A549 (cell line): ENCODE data around the gene MYO15B. TPM values are rescaled to one million over a fixed set of nuclear protein-coding genes. Genes with fewer than 3 reads are reported as not detected.

Source experiments
- ATAC-seq, 2 experiments: fragments of 200-7000 bp in 1 of 2; fragments of >200 bp in 1 of 2; cut with Nextera tagmentation in 1 of 2; cut with Tn5 transposase in 1 of 2; 3 replicates each; pipeline versions ENCODE4 v1.8.0 to v1.9.1; 2018 to 2020; ENCODE audit warnings: mild to moderate bottlenecking in 1 of 2, moderate library complexity in 1 of 2
- CTCF ChIA-PET: fragments of 300-600 bp; sonication (Branson Sonifier 250); formaldehyde crosslinking; extraction: SDS; loops from one replicate; lab custom pipeline; 2021; ENCODE audit warnings: antibody characterized with exemption, inconsistent platforms; lab: Yijun Ruan, JAX
- POLR2A ChIA-PET: fragments of 350-600 bp; formaldehyde crosslinking; extraction: SDS; loops from one replicate; lab custom pipeline; 2021; ENCODE audit warnings: antibody characterized with exemption, inconsistent platforms; lab: Yijun Ruan, JAX
- DNase-seq, 2 experiments: peaks; one replicate each; pipeline versions ENCODE4 v3.0.0 to v3.0.0-alpha.2; 2011 to 2016; ENCODE audit warnings: low read depth in 1 of 2, low spot score in 1 of 2
- FAIRE-seq: peaks from 2 replicates; lab custom pipeline; 2011; peaks lifted over from hg19 to GRCh38; lab: Jason Lieb, UNC
- H3K27ac ChIP-seq, 2 experiments: fragments of >200 bp; sonication (Bioruptor Twin); formaldehyde crosslinking; 3 replicates each; pipeline ENCODE4 v1.5.1; 2016 to 2017
- H3K4me1 ChIP-seq: fragments of >200 bp; sonication (Bioruptor Twin); formaldehyde crosslinking; 3 replicates; pipeline ENCODE4 v1.6.1; 2016
- H3K4me2 ChIP-seq: fragments of >200 bp; sonication (Bioruptor Twin); formaldehyde crosslinking; 3 replicates; pipeline ENCODE4 v1.6.1; 2016
- H3K4me3 ChIP-seq: fragments of >200 bp; sonication (Bioruptor Twin); formaldehyde crosslinking; 3 replicates; pipeline ENCODE4 v1.5.1; 2016
- H3K9me3 ChIP-seq: fragments of >200 bp; sonication (Bioruptor Twin); formaldehyde crosslinking; 3 replicates; pipeline ENCODE4 v1.6.1; 2016
- EHF ChIP-seq: fragments of 250-450 bp; sonication (Bioruptor Pico); IDR thresholded peaks from 2 replicates; pipeline ENCODE4 v1.5.0; 2020; ENCODE audit warnings: mild to moderate bottlenecking
- EP300 ChIP-seq, 2 experiments: fragments of >200 bp; sonication (Bioruptor Twin); formaldehyde crosslinking; IDR thresholded peaks; 2 replicates in 1 of 2; 3 replicates in 1 of 2; pipeline ENCODE4 v1.6.1; 2016 to 2017
- FOSB ChIP-seq: fragments of 250-450 bp; sonication (Bioruptor Pico); IDR thresholded peaks from 2 replicates; pipeline ENCODE4 v1.5.0; 2020; ENCODE audit warnings: mild to moderate bottlenecking, moderate library complexity
- FOSL2 ChIP-seq, 2 experiments: fragments of 450-650 bp in 1 of 2; fragments of >200 bp in 1 of 2; sonication (Bioruptor Twin) in 1 of 2; formaldehyde crosslinking; IDR thresholded peaks; 2 replicates each; pipeline versions ENCODE4 v1.5.0 to v1.6.1; 2016 to 2020; ENCODE audit warnings: mild to moderate bottlenecking in 1 of 2, moderate library complexity in 1 of 2
- FOXS1 ChIP-seq: fragments of 250-450 bp; sonication (Bioruptor Pico); IDR thresholded peaks from 2 replicates; pipeline ENCODE4 v1.5.0; 2020; ENCODE audit warnings: mild to moderate bottlenecking, moderate library complexity
- GATA3 ChIP-seq: IDR thresholded peaks from 2 replicates; pipeline ENCODE4 v1.6.1; 2012; ENCODE audit warnings: borderline replicate concordance
- HOXA7 ChIP-seq: fragments of 250-450 bp; sonication (Bioruptor Pico); IDR thresholded peaks from 2 replicates; pipeline ENCODE4 v1.5.0; 2020; ENCODE audit warnings: mild to moderate bottlenecking, moderate library complexity
- HOXB13 ChIP-seq: fragments of 250-450 bp; sonication (Bioruptor Pico); IDR thresholded peaks from 2 replicates; pipeline ENCODE4 v1.5.0; 2020; ENCODE audit warnings: low read depth, mild to moderate bottlenecking, moderate library complexity
- HOXB5 ChIP-seq: fragments of 250-450 bp; sonication (Bioruptor Pico); IDR thresholded peaks from 2 replicates; pipeline ENCODE4 v1.5.0; 2020; ENCODE audit warnings: mild to moderate bottlenecking, moderate library complexity
- JUN ChIP-seq, 2 experiments: fragments of >200 bp; sonication (Bioruptor Twin); formaldehyde crosslinking; IDR thresholded peaks; 2 replicates in 1 of 2; 3 replicates in 1 of 2; pipeline ENCODE4 v1.6.1; 2016 to 2017
- MAFK ChIP-seq: fragments of 450-650 bp; IDR thresholded peaks from 2 replicates; pipeline ENCODE4 v1.6.1; 2014; ENCODE audit not compliant: partially characterized antibody
- NR3C1 ChIP-seq: fragments of >200 bp; sonication (Bioruptor Twin); formaldehyde crosslinking; IDR thresholded peaks from 3 replicates; pipeline ENCODE4 v1.6.1; 2017
- POLR2A ChIP-seq: IDR thresholded peaks from 2 replicates; pipeline ENCODE4 v1.6.1; 2012; ENCODE audit warnings: mild to moderate bottlenecking, low read length
- POLR2AphosphoS2 ChIP-seq: conservative IDR thresholded peaks from 2 replicates; pipeline ENCODE4 v1.6.1; 2012; ENCODE audit warnings: low read length, improper control_type of control experiment, inconsistent platforms
- RARB ChIP-seq: fragments of 250-450 bp; sonication (Bioruptor Pico); IDR thresholded peaks from 2 replicates; pipeline ENCODE4 v1.8.0; 2021; ENCODE audit warnings: mild to moderate bottlenecking, moderate library complexity
- RCOR1 ChIP-seq: fragments of 150-350 bp; IDR thresholded peaks from 2 replicates; pipeline ENCODE4 v1.6.1; 2014; ENCODE audit warnings: antibody characterized with exemption, low read length, low read depth
- RFX5 ChIP-seq: fragments of 450-650 bp; IDR thresholded peaks from 2 replicates; pipeline ENCODE4 v1.7.1; 2014; ENCODE audit warnings: antibody characterized with exemption, mild to moderate bottlenecking, moderate library complexity
- TFCP2L1 ChIP-seq: fragments of 250-450 bp; sonication (Bioruptor Pico); IDR thresholded peaks from 2 replicates; pipeline ENCODE4 v1.5.0; 2021; ENCODE audit warnings: mild to moderate bottlenecking
- ZC3H11A ChIP-seq: fragments of 450-650 bp; IDR thresholded peaks from 2 replicates; pipeline ENCODE4 v1.6.1; 2014; ENCODE audit warnings: antibody characterized with exemption, mild to moderate bottlenecking
- ZNF302 ChIP-seq: fragments of 250-450 bp; sonication (Bioruptor Pico); IDR thresholded peaks from 2 replicates; pipeline ENCODE4 v1.9.0; 2021; ENCODE audit warnings: inconsistent platforms, mild to moderate bottlenecking, moderate library complexity
- WGBS: methylation state at CpG from one replicate; pipeline ENCODE4 v1.1.6; 2017; ENCODE audit errors: missing lambda C conversion rate; 5-methylcytosine and 5-hydroxymethylcytosine counted together
- polyA plus RNA-seq, 4 experiments: library from polyadenylated mRNA; depleted of rRNA in 3 of 4; stranded (reverse); fragments of >200 nt; fragmentation: RNase III in 1 of 4; extraction: RNeasy Plus Mini Kit Qiagen cat#74134 plus additional on column Dnase treatment in 1 of 4; gene quantifications; 2 replicates in 3 of 4; 3 replicates in 1 of 4; pipeline ENCODE4 v1.2.3, GENCODE V29; 2011 to 2017
- TF ChIP-seq, protein P1 (sequence below): IDR thresholded peaks from 2 replicates; pipeline ENCODE4 v1.6.1; 2012
- TF ChIP-seq, protein P2 (sequence below): IDR thresholded peaks from 2 replicates; pipeline ENCODE4 v1.6.1; 2012; ENCODE audit warnings: low read depth, borderline replicate concordance
- TF ChIP-seq, protein P3 (sequence below): fragments of 250-450 bp; sonication (Bioruptor Pico); IDR thresholded peaks from 2 replicates; pipeline ENCODE4 v1.5.0; 2020; ENCODE audit warnings: low read depth, mild to moderate bottlenecking, moderate library complexity
- TF ChIP-seq, protein P4 (sequence below): fragments of 450-650 bp; IDR thresholded peaks from 2 replicates; pipeline ENCODE4 v1.6.1; 2014; ENCODE audit warnings: antibody characterized with exemption
- TF ChIP-seq, protein P5 (sequence below): IDR thresholded peaks from 2 replicates; pipeline ENCODE4 v1.6.1; 2012

The MYO15B gene
- polyA plus RNA-seq, 2 of the 4 experiments (the other 2 are of a cell fraction): 12.4 to 33.9 TPM

DNA sequence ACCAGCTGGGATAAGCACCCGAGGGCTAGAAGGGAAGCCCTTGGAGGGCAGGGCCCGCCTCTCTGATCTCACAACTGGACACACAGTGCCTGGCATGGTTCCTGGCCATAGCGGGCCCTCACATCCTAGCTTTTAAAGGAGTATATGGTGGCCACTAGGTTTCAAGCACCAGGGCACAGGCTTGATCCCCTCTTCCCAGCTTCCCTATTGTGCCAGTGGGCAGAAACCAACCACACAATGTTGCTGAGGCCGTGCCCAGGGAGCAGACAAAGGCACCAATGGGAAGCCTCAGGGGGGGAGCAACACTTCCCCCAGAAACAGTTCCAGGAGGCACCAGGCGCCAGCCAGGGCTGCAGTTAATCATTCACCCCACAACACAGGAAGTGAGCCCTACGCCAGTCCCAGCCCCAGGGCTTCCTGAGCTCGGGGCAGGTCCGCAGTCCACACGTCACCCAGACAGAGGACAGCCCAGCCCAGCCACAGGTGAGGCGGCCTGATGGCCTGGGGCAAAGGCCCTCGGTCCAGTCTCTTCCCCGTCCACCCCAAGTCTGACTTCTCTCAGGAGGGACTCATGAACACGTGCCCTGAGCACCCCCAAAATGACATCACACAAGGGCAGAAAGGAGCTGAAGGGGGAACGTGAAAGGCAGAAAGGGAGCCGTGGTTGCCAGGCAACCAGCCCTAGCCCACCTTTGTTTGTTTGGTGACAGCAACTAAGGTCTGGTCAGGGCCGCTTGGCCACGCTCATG lies 58.5 kb downstream of the MYO15B start:
- FAIRE-seq (peak; percentile 90), ATAC-seq (peak; percentile 90 to 96), DNase-seq (peak; percentile 94 to 99)
- POLR2A ChIA-PET: interaction anchor here (0.7 to 2.8 kb wide), 8 partner anchors 8 to 134 kb away, joined by 3 to 15 read pairs (median 4); partner anchors contain the start of genes RECQL5 and SMIM5
- H3K4me3 ChIP-seq: peak overlapping the region; percentile 25; the same call in 1 of the 3 replicates
- H3K27ac ChIP-seq: peak overlapping the region; percentile 91 to 92
- H3K9me3 ChIP-seq: no peaks in the 10 kb centered on the region
- peaks cover 31% of the 10 kb centered on the region for H3K4me1 ChIP-seq
- TF ChIP-seq RARB (CRISPR knock-in tag) (peak; percentile 68; the same call in 1 of the 2 replicates), ZNF302 (CRISPR knock-in tag) (peak; percentile 72; the same call in 1 of the 2 replicates), FOSB (CRISPR knock-in tag) (peak; percentile 89), POLR2A (peak; percentile 38; the same call in 1 of the 2 replicates), NR3C1 (no peak), FOXS1 (CRISPR knock-in tag) (peak; percentile 46; the same call in 1 of the 2 replicates), EHF (CRISPR knock-in tag) (peak; percentile 82; the same call in 1 of the 2 replicates), HOXA7 (CRISPR knock-in tag) (peak; percentile 91), FOSL2 (IDR thresholded peaks at IDR 0.05) (no peak), FOSL2 (CRISPR knock-in tag; IDR thresholded peaks at IDR 0.05) (peak; percentile 30; the same call in 1 of the 2 replicates), RFX5 (peak; percentile 67), ZC3H11A (no peak), MAFK (peak; percentile 66), JUN (IDR thresholded peaks at IDR 0.05) (peak; percentile 45 to 47; a peak in 2 of 5 replicates), RCOR1 (no peak), HOXB13 (CRISPR knock-in tag) (peak; percentile 13), GATA3 (no peak), POLR2AphosphoS2 (no peak), EP300 (IDR thresholded peaks at IDR 0.05) (no peak), TFCP2L1 (CRISPR knock-in tag) (peak; percentile 11; the same call in 1 of the 2 replicates), HOXB5 (peak; percentile 84; the same call in 1 of the 2 replicates)
- TF ChIP-seq, protein P1, sequence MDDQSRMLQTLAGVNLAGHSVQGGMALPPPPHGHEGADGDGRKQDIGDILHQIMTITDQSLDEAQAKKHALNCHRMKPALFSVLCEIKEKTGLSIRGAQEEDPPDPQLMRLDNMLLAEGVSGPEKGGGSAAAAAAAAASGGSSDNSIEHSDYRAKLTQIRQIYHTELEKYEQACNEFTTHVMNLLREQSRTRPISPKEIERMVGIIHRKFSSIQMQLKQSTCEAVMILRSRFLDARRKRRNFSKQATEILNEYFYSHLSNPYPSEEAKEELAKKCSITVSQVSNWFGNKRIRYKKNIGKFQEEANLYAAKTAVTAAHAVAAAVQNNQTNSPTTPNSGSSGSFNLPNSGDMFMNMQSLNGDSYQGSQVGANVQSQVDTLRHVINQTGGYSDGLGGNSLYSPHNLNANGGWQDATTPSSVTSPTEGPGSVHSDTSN: 0 out of 2 replicates have a peak, but pooled peaks have one; percentile 40
- TF ChIP-seq, protein P2, sequence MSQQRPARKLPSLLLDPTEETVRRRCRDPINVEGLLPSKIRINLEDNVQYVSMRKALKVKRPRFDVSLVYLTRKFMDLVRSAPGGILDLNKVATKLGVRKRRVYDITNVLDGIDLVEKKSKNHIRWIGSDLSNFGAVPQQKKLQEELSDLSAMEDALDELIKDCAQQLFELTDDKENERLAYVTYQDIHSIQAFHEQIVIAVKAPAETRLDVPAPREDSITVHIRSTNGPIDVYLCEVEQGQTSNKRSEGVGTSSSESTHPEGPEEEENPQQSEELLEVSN: peak; percentile 20; the same call in 1 of the 2 replicates
- TF ChIP-seq, protein P3, sequence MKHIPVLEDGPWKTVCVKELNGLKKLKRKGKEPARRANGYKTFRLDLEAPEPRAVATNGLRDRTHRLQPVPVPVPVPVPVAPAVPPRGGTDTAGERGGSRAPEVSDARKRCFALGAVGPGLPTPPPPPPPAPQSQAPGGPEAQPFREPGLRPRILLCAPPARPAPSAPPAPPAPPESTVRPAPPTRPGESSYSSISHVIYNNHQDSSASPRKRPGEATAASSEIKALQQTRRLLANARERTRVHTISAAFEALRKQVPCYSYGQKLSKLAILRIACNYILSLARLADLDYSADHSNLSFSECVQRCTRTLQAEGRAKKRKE (CRISPR knock-in tag): 0 out of 2 replicates have a peak, but pooled peaks have one; percentile 59
- TF ChIP-seq, protein P4, sequence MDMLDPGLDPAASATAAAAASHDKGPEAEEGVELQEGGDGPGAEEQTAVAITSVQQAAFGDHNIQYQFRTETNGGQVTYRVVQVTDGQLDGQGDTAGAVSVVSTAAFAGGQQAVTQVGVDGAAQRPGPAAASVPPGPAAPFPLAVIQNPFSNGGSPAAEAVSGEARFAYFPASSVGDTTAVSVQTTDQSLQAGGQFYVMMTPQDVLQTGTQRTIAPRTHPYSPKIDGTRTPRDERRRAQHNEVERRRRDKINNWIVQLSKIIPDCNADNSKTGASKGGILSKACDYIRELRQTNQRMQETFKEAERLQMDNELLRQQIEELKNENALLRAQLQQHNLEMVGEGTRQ: peak; percentile 60
- TF ChIP-seq, protein P5, sequence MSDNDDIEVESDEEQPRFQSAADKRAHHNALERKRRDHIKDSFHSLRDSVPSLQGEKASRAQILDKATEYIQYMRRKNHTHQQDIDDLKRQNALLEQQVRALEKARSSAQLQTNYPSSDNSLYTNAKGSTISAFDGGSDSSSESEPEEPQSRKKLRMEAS: peak; percentile 69; the same call in 1 of the 2 replicates
- 18% methylated on average over 17 of the region's 17 CpGs for WGBS
- peak overlapping the region; percentile 79 for H3K4me2 ChIP-seq
- CTCF ChIA-PET: interaction anchor here (1.0 to 51.3 kb wide), 13 partner anchors 0 to 372 kb away, joined by 3 to 2254 read pairs (median 6); partner anchors contain the start of genes GALK1, RECQL5, SAP30BP and SMIM5
